Measurements from ENCODE around the gene EVI5L. TPM values are rescaled to one million over a fixed set of nuclear protein-coding genes. Genes with fewer than 3 reads are reported as not detected.
"Not testable (repeated sequence)": the region's sequence is repeated elsewhere in the genome, so short reads cannot be mapped to it uniquely, and the experiment has no call there.

EVI5L gene
- polyA plus RNA-seq, 3 donors = 0.76 to 5.7 (median 1.3) TPM

DNA sequence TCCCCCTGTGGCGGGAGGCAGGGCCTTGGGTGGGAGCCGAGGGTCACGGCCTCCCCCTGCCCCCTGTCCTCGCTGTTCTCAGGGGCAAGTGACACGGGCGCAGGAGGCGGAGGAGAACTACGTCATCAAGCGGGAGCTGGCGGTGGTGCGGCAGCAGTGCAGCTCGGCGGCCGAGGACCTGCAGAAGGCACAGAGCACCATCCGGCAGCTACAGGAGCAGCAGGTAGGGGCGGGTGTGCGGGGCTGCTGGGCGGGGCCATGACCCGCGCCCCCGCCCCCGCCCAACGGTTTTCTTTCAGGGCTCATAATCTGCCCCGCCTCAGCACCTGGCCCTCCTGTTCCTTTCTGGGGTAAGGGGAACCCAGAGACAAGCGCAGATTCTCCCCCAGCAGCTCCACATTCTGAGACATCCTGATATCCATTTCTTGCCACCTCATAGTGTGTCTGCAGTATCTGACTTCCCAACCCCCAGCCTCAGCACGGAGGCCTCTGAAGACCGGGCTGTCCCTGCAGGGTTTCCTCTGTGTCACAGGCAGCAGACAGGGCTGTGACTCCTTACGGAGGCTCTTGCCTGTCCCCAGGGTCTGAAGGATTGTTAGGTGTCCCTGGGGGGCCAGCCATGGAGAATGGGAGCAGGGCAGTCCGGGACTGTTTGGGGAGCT, 28.2 kb downstream of the EVI5L start:
- Histone ChIP-seq H3K9me3 (replicated peaks in 1 of 2; ENCODE audit: control insufficient read depth in 1 of 2, insufficient read depth in 1 of 2, low read length in 2 of 2) (no peaks in the 10 kb centered on the region), H3K4me2 (replicated peaks; ENCODE audit: extremely low read depth, low read length, poor library complexity, severe bottlenecking) (no peak overlapping the region), H2AFZ (ENCODE audit: insufficient read depth, low read depth, low read length, poor library complexity, severe bottlenecking) (no peak overlapping the region), H3K4me3 (replicated peaks in 1 of 3; ENCODE audit: low read depth in 2 of 3, low read length in 3 of 3) (no peak overlapping the region), H3K36me3 (replicated peaks in 1 of 2; ENCODE audit: control insufficient read depth in 1 of 2, insufficient read depth in 2 of 2, low read length in 2 of 2) (no peaks in the 10 kb centered on the region), H3K27me3 (ENCODE audit: control insufficient read depth in 2 of 2, insufficient read depth in 2 of 2, low read length in 2 of 2) (peaks cover 11 to 24% of the 10 kb centered on the region in 2 donors), H3K4me1 (ENCODE audit: control insufficient read depth in 1 of 2, insufficient read depth in 2 of 2, low read length in 2 of 2) (peaks cover 13 to 18% of the 10 kb centered on the region in 2 donors), H3K27ac (ENCODE audit: low read depth in 1 of 2, low read length in 2 of 2) (no peak overlapping the region), H4K20me1 (ENCODE audit: insufficient read depth, low read length) (no peaks in the 10 kb centered on the region), H3K9ac (ENCODE audit: insufficient read depth, low read length, poor library complexity, severe bottlenecking) (no peak overlapping the region), H3K79me2 (ENCODE audit: insufficient read depth, low read length) (no peaks in the 10 kb centered on the region)
- Mint-ChIP-seq H3K4me3 (no peak overlapping the region), H3K27ac (no peak overlapping the region), H3K36me3 (peaks cover 7 to 15% of the 10 kb centered on the region in 2 donors), H3K27me3 (ENCODE audit: low read depth in 3 of 3) (peaks cover 24 to 35% (median 26%) of the 10 kb centered on the region in 3 donors), H3K9me3 (peaks cover 0 to 16% (median 0%) of the 10 kb centered on the region in 7 donors), H3K4me1 (peaks cover 7% of the 10 kb centered on the region)
- whole genome bisulfite sequencing (ENCODE audit: insufficient coverage) = 92% methylated on average over 21 of the region's 29 CpGs
- no peak for DNase-seq
- no peak for TF ChIP-seq CTCF (IDR thresholded peaks at IDR 0.05)
- intact Hi-C loops (cut with micrococcal nuclease) = no loop called here

DNA sequence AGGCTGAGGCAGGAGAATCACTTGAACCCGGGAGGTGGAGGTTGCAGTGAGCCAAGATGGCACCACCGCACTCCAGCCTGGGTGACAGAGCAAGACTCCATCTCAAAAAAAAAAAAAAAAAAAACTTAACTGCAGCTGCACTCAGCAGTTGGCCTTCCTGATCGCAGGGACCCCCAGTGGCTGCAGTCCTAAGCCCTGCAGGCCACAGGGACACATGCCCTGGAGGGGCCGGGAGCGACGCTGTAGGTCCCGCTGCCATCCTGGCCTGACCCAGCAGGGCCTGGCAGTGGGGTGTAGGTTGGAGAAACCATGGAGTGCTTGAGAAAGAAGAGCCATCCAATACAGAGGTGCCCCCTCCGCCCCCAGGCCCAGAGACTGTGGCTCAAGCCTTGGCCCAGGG, 29.1 kb downstream of the EVI5L start:
- H3K9ac ChIP-seq (ENCODE audit: insufficient read depth, low read length, poor library complexity, severe bottlenecking); intact Hi-C loops (cut with micrococcal nuclease); H3K4me3 Mint-ChIP-seq; H3K27ac Mint-ChIP-seq; H3K9me3 ChIP-seq (replicated peaks in 1 of 2; ENCODE audit: control insufficient read depth in 1 of 2, insufficient read depth in 1 of 2, low read length in 2 of 2); H3K4me1 Mint-ChIP-seq; H3K36me3 ChIP-seq (replicated peaks in 1 of 2; ENCODE audit: control insufficient read depth in 1 of 2, insufficient read depth in 2 of 2, low read length in 2 of 2); H3K27ac ChIP-seq (ENCODE audit: low read depth in 1 of 2, low read length in 2 of 2); H3K4me3 ChIP-seq (replicated peaks in 1 of 3; ENCODE audit: low read depth in 2 of 3, low read length in 3 of 3); H4K20me1 ChIP-seq (ENCODE audit: insufficient read depth, low read length); H3K79me2 ChIP-seq (ENCODE audit: insufficient read depth, low read length); DNase-seq; H2AFZ ChIP-seq (ENCODE audit: insufficient read depth, low read depth, low read length, poor library complexity, severe bottlenecking); H3K4me2 ChIP-seq (replicated peaks; ENCODE audit: extremely low read depth, low read length, poor library complexity, severe bottlenecking): not testable (repeated sequence)
- 98% methylated on average over 6 of the region's 8 CpGs for WGBS (ENCODE audit: insufficient coverage)
- H3K9me3 Mint-ChIP-seq = peaks cover 0 to 19% (median 3%) of the 10 kb centered on the region in 7 donors
- H3K36me3 Mint-ChIP-seq = peaks cover 7 to 15% of the 10 kb centered on the region in 2 donors
- H3K27me3 Mint-ChIP-seq (ENCODE audit: low read depth in 3 of 3) = peaks cover 28 to 43% (median 34%) of the 10 kb centered on the region in 3 donors
- H3K27me3 ChIP-seq (ENCODE audit: control insufficient read depth in 2 of 2, insufficient read depth in 2 of 2, low read length in 2 of 2) = peaks cover 12 to 32% of the 10 kb centered on the region in 2 donors
- peaks cover 12 to 15% of the 10 kb centered on the region in 2 donors for H3K4me1 ChIP-seq (ENCODE audit: control insufficient read depth in 1 of 2, insufficient read depth in 2 of 2, low read length in 2 of 2)
